Bronchial epithelial cell (primary cell): Measurements from ENCODE around the gene STAC2. TPM values are rescaled to one million over a fixed set of nuclear protein-coding genes. Genes with fewer than 3 reads are reported as not detected.
A peak's percentile ranks its signal among the peaks of the same experiment; 100 is the strongest.

Source experiments
- DNase-seq: peaks from one replicate; pipeline ENCODE4 v3.0.0-alpha.2; 2010; ENCODE audit warnings: low read depth
- FAIRE-seq: peaks from 2 replicates; lab custom pipeline; 2011; peaks lifted over from hg19 to GRCh38; lab: Jason Lieb, UNC
- H3K27me3 ChIP-seq: 2 replicates; pipeline ENCODE4 v1.5.1; 2011; ENCODE audit warnings: low read length; ENCODE audit not compliant: control insufficient read depth, insufficient read depth
- H3K36me3 ChIP-seq: 2 replicates; pipeline ENCODE4 v1.5.1; 2011; ENCODE audit warnings: low read length; ENCODE audit not compliant: control insufficient read depth, insufficient read depth
- H3K4me3 ChIP-seq: 2 replicates; pipeline ENCODE4 v1.5.1; 2011; ENCODE audit warnings: mild to moderate bottlenecking, low read depth, low read length, control low read depth
- CTCF ChIP-seq: IDR thresholded peaks from 2 replicates; pipeline ENCODE4 v1.5.1; 2011; ENCODE audit warnings: mild to moderate bottlenecking, moderate library complexity, low read length, control low read depth, inconsistent platforms; ENCODE audit not compliant: insufficient read depth, severe bottlenecking
- total RNA-seq: library from RNA; depleted of rRNA; stranded (reverse); fragments of >200 nt; gene quantifications from 2 replicates; pipeline ENCODE4 v1.2.1, GENCODE V29; 2014

STAC2 gene
- total RNA-seq, 1 donor from 2014 or later = not detected

GRCh38 chr17:39196808-39197291 is 28.9 kb downstream of the STAC2 start:
- DNase-seq = no peak
- TF ChIP-seq CTCF = no peak
- FAIRE-seq = no peak
- Histone ChIP-seq H3K36me3 (peaks cover 16% of the 10 kb centered on the region), H3K4me3 (peak overlapping the region; percentile 72), H3K27me3 (no peaks in the 10 kb centered on the region)

GRCh38 chr17:39196241-39196807 is 29.4 kb downstream of the STAC2 start:
- DNase-seq (no peak), FAIRE-seq (no peak)
- Histone ChIP-seq H3K4me3 (peak overlapping the region; percentile 72), H3K27me3 (no peaks in the 10 kb centered on the region), H3K36me3 (peaks cover 15% of the 10 kb centered on the region)
- no peak for TF ChIP-seq CTCF

DNA sequence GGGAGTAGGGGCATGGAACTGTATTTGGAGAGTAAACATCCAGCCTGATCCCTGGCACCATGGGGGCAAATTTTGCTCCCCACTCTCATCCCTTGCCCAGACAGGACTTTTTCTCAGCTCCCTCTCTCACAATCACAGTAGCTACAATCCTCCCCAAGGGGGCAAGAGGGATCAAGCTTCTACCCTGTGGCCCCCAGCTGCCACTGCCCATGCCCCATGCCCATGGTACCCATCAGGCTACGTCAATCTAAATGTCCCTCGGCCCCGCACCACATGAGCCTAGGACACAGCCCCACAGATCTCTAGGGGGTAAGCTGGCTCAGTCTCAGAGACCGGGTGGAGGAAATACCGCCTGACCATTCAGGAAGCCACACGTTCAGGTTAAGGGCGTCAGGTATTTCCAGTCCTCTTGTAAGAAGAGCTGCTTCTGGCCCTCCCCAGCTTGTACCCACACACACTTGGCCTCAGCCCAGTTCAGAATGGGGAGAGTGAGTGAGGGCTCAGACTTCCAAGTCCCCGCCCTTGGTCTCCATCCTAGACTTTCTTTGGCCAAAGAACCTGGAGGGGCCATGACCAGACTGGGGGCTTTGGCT is 30.1 kb downstream of the STAC2 start:
- FAIRE-seq = no peak
- peak; percentile 46 for DNase-seq

DNA sequence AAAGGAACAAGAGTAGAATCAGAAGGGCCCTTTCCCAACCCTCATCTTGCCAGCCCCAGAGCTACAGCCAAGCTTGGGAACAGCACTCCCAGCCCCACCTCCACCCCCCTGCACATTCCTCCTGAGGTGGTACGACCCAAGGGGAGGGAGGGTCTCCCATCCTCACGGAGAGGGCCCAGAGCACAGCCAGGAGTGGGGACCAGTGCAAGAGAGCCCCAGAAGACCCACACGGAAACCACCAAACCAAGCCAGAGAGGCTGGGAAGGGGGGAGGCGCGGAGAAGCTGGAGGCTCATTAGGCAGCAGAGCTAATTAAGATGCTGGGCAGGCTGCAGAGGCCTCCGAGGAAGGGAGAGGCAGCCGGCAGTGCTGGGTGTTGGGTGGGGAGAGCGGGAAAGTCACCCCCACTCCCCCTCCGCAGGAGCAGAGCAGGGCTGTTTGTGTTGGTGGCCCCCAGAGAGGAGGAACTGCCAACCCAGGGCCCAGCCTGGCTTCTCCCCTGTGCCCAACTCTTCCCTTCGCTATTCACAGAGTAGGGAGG is 30.7 kb downstream of the STAC2 start:
- no peak for TF ChIP-seq CTCF
- no peak overlapping the region for H3K4me3 ChIP-seq
- no peaks in the 10 kb centered on the region for H3K27me3 ChIP-seq
- peaks cover 12% of the 10 kb centered on the region for H3K36me3 ChIP-seq
- no peak for DNase-seq
- no peak for FAIRE-seq

More for the DNA sequence above, 30.1 kb downstream of the STAC2 start:
- Histone ChIP-seq H3K4me3 (peak overlapping the region; percentile 3), H3K27me3 (no peaks in the 10 kb centered on the region), H3K36me3 (peaks cover 12% of the 10 kb centered on the region)
- no peak for TF ChIP-seq CTCF

DNA sequence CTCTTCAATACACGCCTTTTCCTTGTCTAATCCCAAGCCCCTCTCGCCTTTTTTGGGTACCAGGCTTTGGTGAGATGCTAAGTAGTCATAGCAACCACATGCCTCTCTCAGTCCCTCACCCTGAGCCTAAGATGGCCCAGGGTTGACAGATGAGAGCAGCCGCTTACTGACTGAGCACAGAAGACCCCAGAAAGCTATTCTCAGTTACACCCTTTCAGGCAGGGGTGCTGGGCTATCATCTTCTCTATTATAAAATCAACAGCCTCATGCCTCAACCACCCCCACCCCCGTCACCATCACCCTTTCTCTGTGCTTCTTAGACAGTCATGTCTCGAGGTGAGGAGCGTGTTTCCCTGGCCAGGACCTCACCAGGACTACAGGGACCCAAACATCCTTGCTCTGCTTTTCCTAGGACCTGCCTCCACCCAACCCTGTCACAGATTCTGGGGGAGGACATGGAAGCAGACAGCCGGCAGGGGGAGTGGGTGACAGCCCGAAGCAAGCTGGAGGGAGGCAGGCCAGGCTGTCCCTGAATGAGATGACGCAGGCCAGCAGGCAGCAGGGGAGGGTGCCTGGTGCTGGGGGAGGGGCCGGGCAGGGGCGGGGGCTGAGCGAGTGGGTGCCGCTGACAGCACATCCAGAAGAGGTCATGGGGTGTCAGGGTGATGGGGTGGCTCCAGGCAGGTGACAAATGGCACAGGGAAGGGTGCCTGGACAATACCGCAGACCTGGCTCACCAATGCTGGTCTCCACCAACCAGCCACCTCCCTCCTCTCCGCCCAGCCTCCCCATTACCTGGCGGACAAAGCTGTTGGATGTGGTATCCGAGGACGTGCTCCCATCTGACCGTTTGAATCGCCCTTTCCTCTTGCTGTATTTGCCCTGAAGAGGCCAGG is 31.4 kb downstream of the STAC2 start:
- Histone ChIP-seq H3K36me3 (peaks cover 12% of the 10 kb centered on the region), H3K4me3 (no peak overlapping the region), H3K27me3 (no peaks in the 10 kb centered on the region)
- DNase-seq = no peak
- TF ChIP-seq CTCF = peak; percentile 23
- no peak for FAIRE-seq
